Activated CD8-positive, alpha-beta memory T cell treated with anti-CD3 and anti-CD28 coated beads, Interleukin-2, amount 50 U/mL, for 1 hour (primary cell): Measurements from ENCODE around the gene GTF2IRD2.
"Not testable (repeated sequence)": the region's sequence is repeated elsewhere in the genome, so short reads cannot be mapped to it uniquely, and the experiment has no call there.

Experiments used
- DNase-seq: peaks from one replicate; pipeline ENCODE4 v3.0.0-alpha.2; 2020; ENCODE audit errors: extremely low read depth

Gene GTF2IRD2

DNA sequence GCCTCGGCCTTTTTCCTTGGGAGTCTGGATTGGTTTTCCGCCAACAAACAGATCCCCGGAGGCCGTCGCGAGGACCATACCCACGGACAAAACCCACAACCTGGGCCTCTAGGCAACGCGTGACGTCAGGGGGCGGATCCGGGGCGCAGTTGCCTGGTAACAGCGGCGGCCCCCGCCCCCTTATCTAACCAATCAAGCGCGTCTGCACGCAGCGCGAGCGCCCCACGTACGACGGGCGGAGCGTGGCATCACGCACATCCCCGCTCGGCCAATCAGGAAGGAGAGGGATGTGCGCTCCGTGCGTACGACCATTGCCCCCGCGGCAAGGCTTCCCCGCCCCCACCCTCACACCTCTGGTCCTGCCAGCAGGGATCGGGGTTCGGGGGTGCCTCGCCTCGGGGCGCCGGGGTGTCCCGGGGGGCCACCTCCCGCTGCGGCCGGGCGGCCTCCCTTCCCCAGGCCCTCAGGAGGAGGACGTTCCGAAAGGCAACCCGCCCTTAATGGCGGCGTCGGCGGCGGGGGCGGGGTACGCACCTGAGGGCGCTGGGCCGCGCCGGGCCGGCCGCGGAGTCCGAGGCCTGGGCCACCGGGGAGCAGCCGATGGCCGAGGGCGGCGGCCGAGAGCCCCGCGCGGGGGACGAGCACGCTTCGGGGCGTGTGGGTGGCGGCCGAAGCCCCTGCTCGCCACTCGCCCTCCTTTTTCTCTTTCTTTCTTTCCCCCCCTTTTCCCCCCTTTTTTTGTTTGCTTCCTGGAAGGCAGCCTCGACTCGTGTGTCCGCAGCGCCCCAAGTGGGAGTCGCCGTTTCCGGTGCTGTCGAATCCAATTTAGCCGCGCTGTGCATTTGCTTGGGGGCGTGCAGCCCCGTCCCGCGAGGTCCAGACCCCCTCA lies at the start of gene GTF2IRD2:
GTF2IRD2 (minus strand) TSS at position 773 of the 889 bp plus-strand sequence. CDS start 15,227 bp downstream, outside the sequence.
- not testable (repeated sequence) for DNase-seq

DNA sequence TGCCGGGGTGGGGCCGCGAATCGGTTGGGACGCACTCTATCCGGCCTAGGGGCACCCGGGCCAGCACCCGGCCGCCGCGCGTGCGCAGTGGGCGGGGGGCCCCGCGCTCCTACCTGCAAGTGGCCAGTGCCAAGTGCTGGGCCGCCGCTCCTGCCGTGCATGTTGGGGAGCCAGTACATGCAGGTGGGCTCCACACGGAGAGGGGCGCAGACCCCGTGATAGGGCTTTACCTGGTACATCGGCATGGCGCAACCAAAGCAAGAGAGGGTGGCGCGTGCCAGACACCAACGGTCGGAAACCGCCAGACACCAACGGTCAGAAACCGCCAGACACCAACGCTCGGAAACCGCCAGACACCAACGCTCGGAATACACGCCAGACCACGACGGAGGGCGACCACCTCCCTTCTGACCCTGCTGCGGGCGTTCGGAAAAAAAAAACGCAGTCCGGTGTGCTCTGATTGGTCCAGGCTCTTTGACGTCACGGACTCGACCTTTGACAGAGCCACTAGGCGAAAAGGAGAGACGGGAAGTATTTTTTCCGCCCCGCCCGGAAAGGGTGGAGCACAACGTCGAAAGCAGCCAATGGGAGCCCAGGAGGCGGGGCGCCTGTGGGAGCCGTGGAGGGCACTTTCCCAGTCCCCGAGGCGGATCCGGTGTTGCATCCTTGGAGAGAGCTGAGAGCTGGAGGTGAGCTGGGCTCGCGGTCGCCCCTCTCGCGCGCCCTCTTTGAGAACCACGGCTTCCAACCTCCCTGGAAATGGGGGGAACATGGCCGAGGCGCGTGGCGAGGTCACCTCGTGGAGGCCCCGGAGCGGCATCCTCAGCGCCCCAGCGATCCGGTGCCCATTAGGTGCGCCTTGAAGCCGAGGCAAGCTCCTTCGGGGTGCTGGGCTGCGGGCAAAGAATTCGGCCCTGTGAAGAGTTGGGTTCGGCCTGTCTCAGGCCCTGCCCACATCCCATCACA lies 39.0 kb upstream of the GTF2IRD2 start:
- DNase-seq = peak; percentile 29

- DNase-seq = not testable (repeated sequence)
Measured at GRCh38 chr7:74889518-74890129, 38.2 kb upstream of the GTF2IRD2 start.

- DNase-seq = not testable (repeated sequence)
Measured at GRCh38 chr7:74885295-74885694, 33.9 kb upstream of the GTF2IRD2 start.

- not testable (repeated sequence) for DNase-seq
Measured at GRCh38 chr7:74882110-74882509, 30.7 kb upstream of the GTF2IRD2 start.

DNA sequence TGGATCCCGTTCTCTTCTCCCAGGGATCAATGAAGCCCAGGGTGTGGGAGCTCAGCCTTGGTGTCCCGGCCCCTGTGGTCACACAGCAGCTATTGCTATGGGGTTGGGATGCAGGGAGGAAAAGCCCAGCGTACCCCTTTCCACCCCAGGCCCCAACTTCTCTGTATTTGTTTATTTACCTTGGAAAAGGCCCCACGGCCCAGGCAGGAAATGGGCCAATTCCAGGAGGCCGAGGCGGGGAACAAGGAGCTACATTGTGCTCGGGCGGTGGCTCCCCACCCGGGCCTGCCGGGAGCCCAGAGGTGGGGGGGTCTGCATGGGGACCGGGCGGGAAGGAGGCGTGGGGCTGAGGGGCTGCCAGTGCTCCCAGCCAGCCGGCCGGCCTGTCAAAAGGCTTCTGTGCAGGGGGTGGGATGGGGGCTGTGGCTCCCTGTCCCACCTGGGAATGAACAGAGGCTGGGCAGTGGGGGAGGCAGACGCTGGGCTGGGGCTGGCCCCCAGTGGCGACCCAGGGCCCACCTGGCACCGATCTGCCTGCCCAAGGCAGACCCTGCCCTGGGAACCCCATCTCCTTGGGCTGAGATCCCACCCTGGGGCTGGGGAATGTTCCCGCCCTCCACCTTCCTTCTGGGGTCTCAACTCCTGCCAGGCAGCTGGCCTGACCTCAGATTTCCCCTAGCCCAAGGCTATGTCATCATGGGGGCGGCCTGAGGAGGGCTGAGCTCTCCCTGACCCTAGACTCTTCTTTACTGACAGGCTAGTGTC lies 23.5 kb upstream of the GTF2IRD2 start:
- DNase-seq = not testable (repeated sequence)

DNA sequence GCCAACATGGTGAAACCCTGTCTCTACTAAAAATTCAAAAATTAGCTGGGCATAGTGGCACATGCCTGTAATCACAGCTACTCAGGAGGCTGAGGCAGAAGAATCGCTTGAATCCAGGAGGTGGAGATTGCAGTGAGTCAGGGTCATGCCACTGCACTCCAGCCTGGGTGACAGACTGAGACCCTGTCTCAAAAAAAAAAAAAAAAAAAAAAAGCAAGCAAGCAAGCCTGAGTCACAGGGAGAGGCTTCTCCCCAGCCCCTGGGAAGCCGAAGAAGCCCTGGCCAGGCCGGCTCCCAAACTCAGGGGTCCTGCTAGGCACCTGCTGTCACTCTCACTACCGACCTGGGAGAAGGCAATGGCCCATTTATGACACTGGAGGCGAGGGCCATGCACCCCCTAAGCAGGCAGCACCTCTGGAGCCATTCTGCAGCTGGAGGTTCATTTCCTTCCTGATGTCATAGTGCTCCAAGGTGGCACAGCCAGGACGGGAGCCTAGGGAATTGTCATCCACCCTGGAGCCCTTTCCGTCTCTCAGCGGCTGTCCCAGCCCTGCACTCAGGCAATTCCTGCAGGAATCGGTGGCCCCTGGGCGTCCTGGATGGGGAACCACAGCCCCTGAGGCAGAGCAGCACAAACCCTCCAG lies 22.8 kb upstream of the GTF2IRD2 start:
- not testable (repeated sequence) for DNase-seq

DNA sequence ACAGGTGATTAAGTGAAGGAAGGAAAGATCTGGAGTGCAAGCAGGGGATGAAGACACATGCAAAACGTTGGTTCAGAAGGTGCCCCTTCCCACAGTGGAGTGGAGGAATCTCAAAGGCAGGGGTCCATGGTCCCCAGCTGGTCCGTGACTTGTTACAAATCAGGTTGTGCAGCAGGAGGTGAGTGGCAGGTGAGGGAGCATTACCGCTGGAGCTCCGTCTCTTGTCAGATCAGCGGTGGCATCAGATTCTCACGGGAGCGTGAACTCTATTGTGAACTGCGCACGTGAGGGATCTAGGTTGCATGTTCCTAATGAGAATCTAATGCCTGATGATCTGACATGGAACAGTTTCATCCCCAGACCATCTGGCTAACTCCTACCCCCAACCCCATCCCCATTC lies 21.1 kb upstream of the GTF2IRD2 start:
- DNase-seq = not testable (repeated sequence)

- not testable (repeated sequence) for DNase-seq
Measured at GRCh38 chr7:74865777-74866176, 14.4 kb upstream of the GTF2IRD2 start.

DNA sequence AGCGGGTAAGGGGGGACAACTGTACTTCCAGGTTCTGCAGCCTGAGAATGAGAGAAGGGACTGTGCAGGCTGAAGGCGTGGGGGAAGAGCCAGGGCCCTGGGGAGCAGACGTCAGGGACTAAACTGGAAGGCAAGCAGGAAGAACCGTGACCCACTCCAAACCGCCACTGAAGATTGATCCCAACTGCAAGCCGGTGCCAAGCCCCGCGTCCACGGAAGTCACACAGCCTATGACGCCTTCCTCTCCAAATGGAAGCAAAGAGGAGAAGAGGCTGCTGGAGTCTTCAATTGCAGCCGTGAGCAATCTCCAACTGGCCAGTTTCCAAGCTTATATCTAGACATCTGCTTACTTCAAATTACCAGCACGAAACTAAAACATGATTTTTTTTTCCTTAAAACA lies 1.6 kb downstream of the GTF2IRD2 start:
- DNase-seq = not testable (repeated sequence)

GRCh38 chr7:74830411-74830810 lies 21.0 kb downstream of the GTF2IRD2 start:
- not testable (repeated sequence) for DNase-seq

- not testable (repeated sequence) for DNase-seq
Measured at GRCh38 chr7:74829959-74830358, 21.4 kb downstream of the GTF2IRD2 start.

DNA sequence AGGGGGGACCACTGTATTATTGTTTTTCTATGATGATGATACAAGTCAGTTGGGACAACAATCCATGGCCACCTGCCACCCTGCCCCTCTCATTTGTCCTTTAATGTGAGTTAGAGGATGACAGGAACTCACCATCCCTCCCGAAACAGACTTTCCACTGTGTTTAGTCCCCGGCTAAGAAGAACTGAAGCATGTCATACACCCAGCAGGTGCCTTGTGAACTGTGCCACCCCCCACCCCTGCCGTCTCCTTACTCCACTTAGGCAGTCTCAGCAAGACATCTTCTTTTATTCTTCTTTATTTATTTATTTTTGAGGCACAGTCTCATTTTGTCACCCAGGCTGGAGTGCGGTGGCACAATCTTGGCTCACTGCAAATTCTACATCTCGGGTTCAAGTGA lies 30.1 kb downstream of the GTF2IRD2 start:
- not testable (repeated sequence) for DNase-seq

GRCh38 chr7:74820146-74820805 lies 31.1 kb downstream of the GTF2IRD2 start:
- DNase-seq = not testable (repeated sequence)

GRCh38 chr7:74815882-74816281 lies 35.5 kb downstream of the GTF2IRD2 start:
- not testable (repeated sequence) for DNase-seq

DNA sequence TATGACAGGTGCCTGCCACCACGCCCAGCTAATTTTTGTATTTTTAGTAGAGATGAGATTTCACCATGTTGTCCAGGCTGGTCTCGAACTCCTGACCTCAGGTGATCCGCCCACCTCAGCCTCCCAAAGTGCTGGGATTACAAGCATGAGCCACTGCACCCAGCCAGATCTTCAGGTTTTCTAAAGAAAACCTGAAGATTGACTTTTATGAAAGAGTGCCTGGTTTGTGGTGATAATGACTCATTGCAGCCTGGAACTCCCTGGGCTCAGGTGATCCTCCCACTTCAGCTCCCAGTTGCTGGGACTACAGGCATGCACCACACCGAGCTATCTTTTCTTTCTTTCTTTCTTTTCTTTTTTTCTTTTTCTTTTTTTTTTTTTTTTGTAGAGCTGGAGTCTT lies 52.8 kb downstream of the GTF2IRD2 start:
- not testable (repeated sequence) for DNase-seq

DNA sequence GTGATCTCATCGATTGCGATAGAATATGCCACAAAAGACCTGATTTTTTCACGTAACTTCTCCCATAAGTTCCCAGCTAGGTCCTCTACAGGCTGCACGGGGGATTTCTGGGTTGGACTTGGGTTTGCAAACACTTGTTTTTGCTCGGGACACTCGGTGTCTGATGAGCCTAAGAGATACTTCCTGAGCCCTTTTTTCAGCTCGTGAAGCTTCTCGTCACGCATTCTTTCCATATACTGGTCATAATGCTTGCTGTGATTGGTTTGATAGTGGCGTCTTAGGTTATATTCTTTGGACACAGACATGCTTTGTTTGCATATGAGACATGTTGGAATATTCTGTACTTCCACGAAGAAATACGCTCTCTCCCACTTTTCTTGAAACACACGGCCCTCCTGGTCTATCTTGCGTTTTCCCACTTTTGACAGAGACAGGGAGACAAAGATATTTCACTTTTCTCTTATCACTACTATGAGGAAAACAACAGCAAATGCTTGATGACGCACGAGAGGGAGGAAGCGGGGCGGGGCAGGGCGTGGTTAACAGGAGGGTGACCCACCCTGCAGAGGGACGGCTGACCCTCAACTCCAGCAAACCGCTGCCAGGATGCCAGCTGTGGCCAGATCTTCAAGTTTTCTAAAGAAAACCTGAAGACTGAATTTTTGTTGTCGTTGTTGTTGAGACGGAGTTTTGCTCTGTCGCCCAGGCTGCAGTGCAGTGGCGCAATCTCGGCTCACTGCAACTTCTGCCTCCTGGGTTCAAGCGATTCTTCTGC lies 53.4 kb downstream of the GTF2IRD2 start:
- DNase-seq = not testable (repeated sequence)

- not testable (repeated sequence) for DNase-seq
Measured at GRCh38 chr7:74789200-74789736, 62.1 kb downstream of the GTF2IRD2 start.
